ENCODE results near the gene CDT1.

The CDT1 gene

DNA sequence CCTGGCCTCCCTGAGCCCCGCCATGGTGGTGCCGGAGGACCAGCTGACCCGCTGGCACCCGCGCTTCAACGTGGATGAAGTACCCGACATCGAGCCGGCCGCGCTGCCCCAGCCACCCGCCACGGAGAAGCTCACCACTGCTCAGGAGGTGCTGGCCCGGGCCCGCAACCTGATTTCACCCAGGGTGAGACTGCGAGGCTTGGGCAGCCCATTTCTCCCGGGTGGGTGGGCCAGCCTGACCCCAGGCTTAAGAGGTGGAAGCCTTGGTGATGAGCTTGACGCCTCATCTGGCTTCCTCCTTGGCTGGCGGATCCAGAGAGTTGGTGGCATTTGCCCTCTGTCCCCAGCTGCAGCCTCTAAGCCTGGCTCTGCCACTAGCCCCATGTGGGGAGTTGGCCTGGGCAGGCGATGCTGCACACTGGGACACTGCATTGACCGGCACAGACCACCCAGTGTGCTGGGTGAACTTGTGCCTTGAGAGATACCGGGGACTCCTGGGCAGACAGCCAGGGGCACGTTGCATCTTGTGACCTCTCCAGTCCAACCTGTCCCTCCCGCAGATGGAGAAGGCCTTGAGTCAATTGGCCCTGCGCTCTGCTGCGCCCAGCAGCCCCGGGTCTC is 3.0 kb downstream of the CDT1 start:
- DNase-seq = no peak

DNA sequence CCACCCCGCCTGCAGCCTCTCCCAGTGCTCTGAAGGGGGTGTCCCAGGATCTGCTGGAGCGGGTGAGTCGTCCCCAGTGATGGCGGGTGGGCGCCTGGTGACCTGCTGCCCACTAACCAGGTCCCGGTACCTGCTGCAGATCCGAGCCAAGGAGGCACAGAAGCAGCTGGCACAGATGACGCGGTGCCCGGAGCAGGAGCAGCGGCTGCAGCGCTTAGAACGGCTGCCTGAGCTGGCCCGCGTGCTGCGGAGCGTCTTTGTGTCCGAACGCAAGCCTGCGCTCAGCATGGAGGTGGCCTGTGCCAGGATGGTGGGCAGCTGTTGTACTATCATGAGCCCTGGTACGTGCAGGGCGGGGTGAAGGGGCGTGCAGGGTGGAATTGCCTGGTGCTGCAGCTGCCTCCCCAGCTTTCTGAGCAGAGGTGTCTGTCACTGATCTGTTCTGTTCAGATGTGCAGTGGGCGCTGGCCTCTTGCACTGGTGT is 3.6 kb downstream of the CDT1 start:
- DNase-seq = no peak

DNA sequence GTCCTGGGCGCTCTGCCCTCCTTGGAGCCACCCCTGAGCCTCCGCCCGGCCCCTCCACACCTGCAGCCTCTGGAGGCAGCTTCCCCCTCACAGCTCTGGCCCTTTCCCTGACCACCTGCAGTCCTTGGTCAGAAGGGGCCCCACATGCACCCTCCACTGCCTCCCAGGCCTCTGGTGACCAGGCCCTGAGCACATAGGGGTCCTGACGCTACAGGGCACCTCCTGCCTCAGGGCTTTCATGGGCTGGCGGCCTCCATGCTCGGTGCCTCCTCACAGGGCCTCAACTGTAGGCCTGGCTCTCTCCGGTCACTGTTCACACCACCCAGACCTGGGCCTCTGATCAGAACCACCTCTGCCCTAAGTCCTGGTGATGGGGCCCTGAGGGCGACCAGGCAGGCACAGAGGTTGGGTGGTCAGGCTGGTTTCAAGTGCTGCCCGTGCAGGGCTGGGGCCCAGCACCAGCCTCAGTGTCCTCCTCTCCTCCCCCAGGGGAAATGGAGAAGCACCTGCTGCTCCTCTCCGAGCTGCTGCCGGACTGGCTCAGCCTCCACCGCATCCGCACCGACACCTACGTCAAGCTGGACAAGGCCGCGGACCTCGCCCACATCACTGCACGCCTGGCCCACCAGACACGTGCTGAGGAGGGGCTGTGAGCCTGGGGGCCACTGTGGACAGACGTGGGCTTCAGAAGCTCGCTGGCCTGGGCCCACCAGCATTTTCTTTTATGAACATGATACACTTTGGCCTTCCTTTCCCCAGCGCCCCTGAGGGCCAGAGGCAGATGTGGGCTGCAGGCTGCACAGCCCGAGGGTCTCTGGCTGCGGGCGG is 4.3 kb downstream of the CDT1 start:
- DNase-seq = no peak

DNA sequence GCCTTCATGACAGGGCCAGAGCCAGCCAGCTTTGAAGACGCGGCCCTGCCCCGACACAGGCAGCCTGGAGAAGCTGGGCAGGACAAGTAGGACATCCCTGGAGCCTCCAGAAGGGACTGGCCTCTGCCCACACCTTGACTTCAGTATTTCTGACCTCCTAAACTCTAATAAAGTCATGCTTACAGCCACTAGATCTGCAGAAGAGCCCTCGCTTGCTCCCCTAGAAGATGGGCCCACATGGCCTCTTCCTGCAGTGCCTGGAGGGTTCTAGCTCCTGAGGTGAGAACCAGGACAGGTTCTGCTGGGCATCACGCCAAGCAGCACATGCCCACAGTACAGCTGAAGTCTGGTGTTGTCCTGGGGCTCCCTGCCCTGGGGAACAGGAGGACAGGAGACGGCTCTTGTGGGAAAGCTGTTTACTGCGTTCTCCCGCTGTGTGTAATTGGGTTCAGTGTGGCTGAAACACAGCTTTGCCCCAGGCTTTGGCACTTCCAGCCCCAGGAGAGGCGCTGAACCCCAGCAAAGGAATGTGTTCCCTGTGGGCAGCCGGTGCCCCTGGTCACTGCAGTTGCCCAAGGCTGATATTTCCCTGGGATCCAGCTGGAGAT is 5.6 kb downstream of the CDT1 start:
- peak; percentile 48 for DNase-seq

DNA sequence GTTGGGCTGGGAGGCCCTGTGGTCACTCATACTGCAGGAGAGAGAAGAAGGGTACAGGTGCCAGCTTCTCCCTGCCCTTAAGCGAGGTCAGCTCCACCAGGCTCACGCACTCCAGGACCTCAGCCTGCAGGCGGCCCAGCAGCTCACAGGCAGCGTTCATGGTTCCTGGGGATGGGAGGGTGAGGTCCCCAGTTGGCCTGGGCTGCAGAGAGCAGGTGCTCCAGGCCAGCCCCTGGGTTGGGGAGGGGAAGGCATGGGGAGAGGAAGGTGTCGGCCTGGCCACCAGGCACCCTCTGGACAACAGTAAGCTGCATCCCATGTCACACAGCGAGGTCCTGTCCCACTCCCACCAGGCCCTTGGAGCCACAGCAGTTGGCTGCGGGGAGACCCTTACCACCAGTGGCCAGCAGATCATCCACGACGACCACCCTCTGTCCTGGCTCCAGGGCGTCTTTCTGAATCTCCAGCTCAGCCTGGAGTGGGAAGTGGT is 6.1 kb downstream of the CDT1 start:
- no peak for DNase-seq

DNA sequence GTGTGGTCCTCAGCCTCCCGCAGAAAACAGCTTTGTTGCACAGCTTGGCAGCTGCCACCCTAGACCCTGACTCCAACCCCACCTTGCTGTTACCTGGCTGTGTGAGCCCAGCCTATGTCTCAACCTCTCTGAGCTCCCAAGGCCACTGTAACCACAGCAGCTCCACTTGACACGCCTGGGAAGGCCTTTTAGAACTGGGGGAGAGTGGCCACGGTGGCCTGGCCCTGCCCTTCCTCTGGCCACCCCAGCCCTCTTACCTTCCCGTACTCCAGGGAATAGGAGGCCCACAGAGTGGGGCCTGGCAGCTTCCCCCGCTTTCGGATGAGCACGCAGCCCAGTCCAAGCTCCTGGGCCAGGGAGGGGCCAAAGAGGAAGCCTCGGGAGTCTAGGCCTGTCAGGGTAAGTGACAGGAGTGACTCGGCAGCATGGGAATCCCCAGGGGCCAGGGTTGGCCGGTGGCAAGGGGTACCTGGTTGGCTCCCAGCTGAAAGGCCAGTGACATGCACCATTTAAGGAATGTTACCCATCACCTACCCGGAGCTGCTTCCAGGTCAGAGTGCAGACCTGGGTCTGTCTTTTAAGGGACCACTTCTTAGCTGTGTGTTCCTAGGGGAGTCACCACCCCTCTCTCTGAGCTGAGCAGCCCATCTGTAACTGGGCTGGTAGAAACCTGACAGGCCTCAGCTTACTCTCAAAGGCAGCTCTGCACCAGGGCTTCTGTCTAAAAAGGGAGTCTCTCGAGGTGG is 6.8 kb downstream of the CDT1 start:
- peak; percentile 71 for DNase-seq

DNA sequence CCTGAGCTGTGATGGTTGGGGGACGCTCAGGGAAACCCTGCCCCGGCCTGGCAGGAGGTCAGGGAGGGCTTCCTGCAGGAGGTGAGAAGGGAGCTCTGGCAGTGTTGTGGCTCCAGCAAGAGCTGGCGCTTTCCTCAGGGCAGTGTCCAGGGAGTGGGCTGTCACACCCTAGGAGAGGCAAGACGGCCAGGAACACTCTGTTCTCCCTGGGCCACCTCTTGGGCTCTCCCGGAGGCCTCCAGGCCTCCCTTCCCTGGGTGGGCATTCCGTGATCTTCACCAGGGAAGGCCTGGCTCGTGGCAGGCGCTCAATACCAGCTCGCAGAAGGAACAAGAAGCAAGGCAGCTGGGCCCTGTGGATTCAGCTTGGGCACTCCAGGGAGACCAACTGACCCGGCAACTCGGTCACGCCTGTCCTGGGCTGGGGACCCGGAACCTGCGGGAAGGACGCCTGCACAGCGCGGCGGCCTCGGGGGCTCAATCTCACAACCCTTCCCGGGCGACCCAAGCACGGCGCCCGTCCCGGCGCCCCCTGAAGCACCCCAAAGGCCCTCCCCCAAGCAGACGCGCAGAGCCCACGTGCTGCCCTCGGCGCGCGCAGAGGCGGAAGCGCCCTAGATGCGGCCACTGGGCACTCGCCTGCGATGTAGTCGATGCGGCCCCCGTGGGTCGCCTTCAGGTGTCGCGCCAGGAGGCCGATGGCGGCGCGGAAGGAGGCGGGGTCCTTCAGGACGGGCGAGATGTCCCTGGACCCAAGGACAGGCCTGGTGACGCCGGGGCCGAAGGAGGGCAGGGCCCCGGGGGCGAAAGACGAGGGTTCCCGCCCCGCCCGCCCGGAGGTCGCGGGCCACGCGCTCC is 7.6 kb downstream of the CDT1 start:
- peak; percentile 79 for DNase-seq

DNA sequence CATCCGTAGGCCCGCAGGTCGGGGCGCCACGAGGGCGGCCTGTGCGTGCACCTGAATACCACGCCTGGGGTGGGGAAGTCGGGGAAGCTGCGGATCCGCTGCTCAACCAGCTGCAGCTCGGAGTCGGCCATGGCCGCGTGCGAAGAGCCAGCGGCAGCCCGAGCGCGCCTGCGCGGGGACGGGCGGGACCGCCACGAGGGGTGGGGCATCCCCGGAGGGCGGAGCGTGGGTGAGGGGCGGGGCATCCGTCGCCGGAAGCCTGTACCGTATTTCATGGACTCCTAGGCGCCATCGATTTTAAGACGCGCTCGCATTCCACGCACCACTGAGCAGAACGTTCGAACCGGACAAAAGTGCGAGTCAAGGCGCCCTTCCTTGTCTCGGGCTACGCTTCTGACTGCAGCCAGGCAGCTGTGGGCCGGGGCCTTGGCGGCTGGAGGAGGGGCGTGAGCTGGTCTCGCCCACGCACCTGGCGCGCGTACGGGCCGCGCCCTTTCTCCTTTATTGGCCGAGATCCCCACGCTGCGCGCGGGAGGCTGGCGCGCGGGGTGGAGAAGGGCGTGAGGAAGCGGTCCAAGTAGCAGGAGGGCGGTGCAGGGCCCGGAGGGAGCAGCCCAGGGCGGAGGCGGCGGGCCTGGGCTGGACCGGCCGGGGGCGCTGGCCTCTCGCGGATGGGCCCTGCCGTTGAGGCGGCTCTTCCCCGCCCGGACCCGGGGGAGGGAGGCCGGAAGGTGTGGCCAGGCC is 8.4 kb downstream of the CDT1 start, which contains the start of gene APRT:
APRT (minus strand) TSS at position 160 of the 744 bp plus-strand sequence; CDS start at position 131, 29 bp downstream.
- DNase-seq = peak; percentile 99

DNA sequence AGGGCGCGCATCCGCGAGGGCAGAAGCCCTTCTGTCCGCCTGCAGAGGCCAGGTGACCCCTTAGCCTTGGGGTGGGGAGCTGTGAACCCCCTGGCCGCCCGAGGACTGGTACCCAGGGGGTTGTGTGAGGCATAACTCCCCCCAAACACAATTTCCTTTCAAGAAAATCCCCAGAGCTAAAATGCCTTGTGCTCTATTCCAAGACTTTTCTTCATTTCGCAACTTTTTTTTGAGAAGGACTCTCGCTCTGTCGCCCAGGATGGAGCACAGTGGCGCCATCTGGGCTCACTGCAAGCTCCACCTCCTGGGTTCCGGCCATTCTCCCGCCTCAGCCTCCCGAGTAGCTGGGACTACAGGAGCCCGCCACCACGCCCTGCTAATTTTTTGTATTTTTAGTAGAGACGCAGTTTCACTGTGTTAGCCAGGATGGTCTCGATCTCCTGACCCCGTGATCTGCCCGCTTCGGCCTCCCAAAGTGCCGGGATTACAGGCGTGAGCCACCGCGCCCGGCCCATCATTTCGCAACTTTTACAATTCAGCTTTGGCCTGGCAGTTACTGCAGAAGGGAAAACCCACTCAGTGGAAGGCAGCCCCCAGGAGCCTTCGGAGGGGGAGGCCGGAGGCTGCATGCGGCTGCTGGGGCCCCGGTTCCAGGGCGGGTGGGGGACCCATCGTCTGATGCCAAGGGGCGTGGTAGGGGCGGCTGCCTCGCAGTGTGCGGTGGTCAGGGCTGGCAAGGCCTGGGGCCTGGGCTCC is 9.1 kb downstream of the CDT1 start:
- peak; percentile 51 for DNase-seq

DNA sequence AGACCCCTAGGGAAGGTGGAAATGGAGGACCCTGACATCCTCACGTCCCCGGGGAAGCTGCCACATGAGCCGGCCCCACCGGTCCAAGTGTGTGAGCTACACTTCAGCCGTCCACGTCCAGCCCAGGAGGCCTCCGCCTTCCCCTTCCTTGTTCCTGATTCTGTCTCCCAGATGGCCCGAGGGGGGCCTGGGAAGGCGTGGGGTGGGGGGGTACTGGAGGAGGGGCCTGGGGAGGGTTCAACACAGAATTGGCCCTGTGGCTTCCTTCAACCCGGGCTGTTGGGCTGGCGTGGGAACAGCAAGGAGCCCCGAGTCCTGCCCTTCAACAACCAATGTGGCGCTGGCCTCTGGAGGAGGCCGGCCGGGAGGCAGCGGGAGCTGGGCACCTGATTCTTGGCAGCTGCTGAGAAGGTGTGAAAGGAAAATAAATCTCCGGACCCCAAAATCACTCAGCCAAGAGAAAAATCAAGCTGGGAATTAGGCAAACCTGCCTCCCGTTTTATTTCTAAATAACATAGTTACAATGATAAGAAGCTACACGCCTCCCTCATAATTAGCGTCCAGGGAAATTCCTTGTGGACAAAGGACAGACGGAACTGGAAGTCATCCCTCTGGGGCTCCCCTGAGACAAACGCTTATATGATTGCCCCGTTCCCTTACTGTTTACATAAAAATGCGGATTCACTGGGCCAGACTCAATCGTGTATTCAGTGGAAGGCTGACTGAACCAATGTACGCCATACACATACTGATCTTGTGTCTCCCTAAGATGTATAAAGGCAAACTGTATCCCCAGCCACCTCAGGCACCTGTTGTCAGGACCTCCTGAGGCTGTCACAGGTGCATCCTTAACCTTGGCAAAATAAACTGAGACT is 9.9 kb downstream of the CDT1 start:
- no peak for DNase-seq

DNA sequence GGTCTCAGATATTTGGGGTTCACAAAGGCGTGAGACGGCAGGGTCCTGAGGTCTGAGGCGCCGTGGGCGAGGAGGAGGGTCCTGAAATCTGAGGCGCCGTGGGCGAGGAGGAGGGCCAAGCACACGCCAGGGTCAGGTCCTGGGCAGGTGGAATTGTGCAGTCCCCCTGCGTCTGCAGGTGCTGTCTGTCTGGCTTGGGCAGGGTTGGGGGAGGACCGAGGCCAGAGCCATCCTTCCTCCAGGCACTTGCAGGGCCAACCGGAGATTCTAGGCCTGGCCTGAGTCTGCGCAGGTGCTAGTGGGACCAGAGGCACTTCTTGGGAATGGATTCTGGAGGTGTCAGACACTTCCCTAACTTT is 10.5 kb downstream of the CDT1 start:
- DNase-seq = no peak

DNA sequence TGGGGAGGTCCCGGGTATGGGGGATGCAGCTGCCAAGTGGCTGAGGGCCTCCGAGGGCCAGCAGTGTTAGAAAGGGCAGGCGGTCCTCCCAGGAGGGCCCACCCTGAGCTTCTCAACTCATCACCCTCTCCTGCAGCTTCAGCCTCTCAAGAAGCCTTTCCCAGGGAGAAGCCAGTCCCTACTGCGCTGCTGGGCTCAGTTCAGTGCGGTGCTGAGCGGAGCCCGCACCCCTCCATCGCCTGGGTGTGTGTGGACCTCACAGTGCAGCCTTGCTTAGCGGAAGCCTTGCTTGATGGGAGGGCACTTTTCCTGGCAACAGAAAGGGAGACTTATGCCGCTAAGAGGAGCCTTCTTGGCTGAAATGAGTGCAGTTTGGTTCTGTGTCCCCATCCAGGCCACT is 11.6 kb downstream of the CDT1 start:
- no peak for DNase-seq

DNA sequence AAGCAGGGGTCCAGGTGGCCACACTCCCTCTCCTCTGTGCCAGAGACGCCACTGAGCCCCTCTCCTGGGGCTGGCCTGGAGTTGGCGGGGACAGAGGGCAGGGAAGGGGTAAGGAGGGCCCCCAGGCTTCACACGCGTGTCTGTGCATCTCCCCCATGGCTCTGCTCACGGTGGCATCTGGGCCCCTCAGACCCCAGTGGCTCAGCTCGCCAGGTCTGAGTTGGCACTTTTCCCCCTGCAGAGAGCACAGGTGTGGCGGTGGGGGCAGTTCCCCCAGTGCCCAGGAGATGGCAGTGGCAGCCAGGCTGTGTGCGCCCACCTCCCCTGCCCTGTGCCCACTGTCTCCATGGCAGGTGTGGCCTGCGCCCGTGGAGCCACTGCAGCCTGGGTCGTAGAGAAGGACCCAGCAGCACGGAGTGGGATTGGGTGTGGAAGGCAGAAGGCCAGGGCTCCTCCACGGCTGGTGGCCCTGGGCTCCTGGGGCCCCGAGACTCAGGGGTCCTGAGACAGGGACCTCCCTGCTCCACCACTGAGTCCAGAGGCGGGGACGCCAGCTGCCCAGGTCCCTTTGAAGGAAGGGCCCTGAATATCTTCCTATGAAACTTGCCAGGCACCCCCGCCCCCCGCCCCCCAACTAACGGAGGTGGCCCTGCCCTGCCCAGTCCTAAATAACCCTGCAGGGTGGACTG is 12.5 kb downstream of the CDT1 start:
- DNase-seq = peak; percentile 79

DNA sequence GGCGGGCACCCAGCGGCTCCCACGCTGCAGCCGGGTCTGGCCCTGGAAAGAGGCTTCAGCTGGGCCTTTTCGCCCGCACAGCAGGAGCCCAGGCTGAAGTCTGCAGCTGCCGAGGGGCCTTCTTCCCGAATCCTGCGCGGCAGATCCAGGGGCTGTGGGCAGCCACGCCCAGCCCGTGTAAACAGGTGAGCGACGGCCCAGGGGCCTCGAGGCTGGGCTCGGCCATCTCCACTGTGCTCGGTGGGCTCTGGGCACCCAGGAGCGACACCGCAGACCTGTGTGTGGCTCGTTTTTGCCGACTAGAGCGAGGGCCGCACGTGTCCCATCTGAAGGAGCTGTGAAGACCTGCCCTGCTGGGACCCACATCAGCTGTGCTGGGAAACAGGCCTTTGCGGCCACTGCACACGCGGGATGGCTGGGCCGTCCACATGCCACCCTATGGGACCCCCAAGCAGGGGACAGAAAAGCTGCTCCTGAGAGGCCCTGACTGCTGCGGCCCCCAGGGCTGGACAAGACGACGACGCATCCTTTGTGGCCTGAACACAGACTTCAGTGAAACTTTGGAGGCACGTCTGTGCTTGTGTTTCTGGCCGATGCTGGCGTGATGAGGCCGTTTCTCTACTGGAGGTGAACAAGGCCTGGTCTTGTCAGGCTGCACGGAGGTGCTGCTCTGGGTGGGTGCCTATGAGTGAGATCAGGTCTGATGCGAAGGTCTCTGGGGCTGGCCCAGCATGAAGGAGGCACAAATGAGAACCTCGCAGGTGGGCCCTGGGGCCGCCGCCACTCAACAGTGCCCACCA is 13.3 kb downstream of the CDT1 start:
- DNase-seq = no peak

DNA sequence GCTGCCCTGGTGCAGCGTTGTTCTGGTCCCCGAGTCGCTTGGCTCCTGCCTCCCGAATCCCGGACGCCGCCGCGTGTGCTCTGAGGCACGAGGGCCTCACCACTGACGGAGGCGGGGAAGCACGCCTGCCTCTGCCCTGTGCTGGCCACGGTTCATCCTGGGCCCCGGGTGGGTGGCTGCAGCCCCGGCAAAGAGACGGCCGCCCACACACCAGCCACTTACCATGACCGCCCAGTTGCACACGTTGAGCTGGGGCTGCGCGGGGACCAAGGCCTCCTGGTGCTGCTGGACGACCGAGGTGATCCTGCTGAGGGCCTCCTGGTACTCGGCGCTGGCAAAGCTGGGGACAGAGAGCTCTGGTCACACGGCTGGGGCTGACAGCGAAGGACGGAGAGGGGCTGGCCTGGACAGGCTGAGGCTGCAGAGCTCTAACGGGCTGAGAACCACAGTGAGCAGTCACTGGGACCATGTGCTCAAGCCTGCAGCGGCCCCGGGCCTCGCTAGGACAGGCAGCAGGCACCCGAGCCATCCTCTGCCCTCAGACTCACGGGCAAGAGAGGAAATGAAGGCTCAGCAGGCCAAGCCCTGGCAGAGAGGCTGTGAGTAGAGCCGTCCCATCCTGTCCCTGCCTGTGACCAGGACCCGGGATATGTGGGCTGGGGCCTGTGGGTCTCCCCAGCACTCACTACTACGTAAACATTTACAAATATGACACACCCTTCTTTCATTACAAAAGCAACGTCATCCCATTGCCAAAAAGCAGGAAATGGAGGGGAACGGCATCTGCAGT is 14.4 kb downstream of the CDT1 start:
- no peak for DNase-seq

DNA sequence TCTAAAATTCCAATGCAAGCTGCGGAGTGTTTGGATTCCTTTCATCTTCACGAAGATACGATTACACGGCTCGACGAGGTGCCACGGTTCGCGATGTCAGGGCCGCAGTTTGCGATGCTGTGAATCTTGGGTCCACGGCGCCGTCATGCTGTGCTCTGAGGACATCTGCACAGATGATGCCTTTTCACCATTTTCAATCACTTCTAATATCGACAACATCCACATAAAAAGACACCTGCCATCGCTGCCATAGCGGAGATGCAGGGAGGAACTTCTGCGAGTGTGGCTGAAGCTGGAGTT is 14.9 kb downstream of the CDT1 start:
- no peak for DNase-seq

DNA sequence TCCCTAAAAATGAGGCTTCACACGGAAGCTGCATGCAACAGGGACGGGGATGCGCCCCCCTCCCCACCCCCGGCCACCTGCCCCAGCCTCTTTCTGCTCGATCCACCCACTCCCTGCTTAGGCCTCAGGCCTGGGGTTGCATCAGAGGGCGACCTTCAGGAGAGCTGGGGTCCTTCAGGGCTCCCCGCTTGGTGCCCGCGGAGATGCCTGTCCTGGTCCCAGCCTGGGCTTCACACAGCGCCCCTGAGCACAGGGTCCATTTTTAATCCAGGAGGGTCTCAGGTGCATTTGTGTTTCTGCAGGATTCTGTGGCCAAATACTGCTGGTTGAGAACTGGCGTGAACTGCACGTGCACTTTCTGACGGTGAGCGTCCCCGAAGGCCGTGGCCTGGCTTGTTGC is 15.5 kb downstream of the CDT1 start:
- DNase-seq = no peak

Data from stimulated activated CD8-positive, alpha-beta memory T cell treated with anti-CD3 and anti-CD28 coated beads, Interleukin-4, amount 100 ng/mL, for 48 hours (primary cell).